H9 (cell line): ENCODE results near the gene RALA. TPM values are rescaled to one million over a fixed set of nuclear protein-coding genes. Genes with fewer than 3 reads are reported as not detected.

Experiments
- DNase-seq: peaks from one replicate; pipeline ENCODE4 v3.0.0-alpha.2; 2017
- H2AFZ ChIP-seq: one replicate; pipeline ENCODE4 v1.6.1; 2013; ENCODE audit warnings: mild to moderate bottlenecking, low read length, control low read depth, moderate library complexity
- H2AK5ac ChIP-seq: 2 replicates; pipeline ENCODE4 v1.6.1; 2013; ENCODE audit warnings: low read length, control low read depth, mixed read lengths; ENCODE audit not compliant: insufficient read length
- H2BK120ac ChIP-seq: one replicate; pipeline ENCODE4 v1.6.1; 2013; ENCODE audit warnings: low read depth, mild to moderate bottlenecking, low read length, control low read depth, inconsistent platforms; ENCODE audit not compliant: poor library complexity, severe bottlenecking
- H2BK12ac ChIP-seq: 2 replicates; pipeline ENCODE4 v1.6.1; 2013; ENCODE audit warnings: low read length, control low read depth, mixed read lengths, low read depth; ENCODE audit not compliant: insufficient read length
- H2BK15ac ChIP-seq: 2 replicates; pipeline ENCODE4 v1.6.1; 2013; ENCODE audit warnings: low read depth, low read length, control low read depth
- H2BK20ac ChIP-seq: one replicate; pipeline ENCODE4 v1.6.1; 2013; ENCODE audit warnings: low read depth, mild to moderate bottlenecking, low read length, control low read depth, inconsistent platforms; ENCODE audit not compliant: poor library complexity, severe bottlenecking
- H2BK5ac ChIP-seq: 2 replicates; pipeline ENCODE4 v1.6.1; 2013; ENCODE audit warnings: low read length, control low read depth, mixed read lengths; ENCODE audit not compliant: insufficient read length
- H3K14ac ChIP-seq: 2 replicates; pipeline ENCODE4 v1.6.1; 2013; ENCODE audit warnings: low read length, control low read depth; ENCODE audit not compliant: insufficient read depth
- H3K18ac ChIP-seq: 2 replicates; pipeline ENCODE4 v1.6.1; 2013; ENCODE audit warnings: low read depth, mild to moderate bottlenecking, mixed read lengths, low read length, control low read depth; ENCODE audit not compliant: insufficient read length
- H3K23ac ChIP-seq: 2 replicates; pipeline ENCODE4 v1.6.1; 2013; ENCODE audit warnings: low read length, control low read depth, mixed read lengths, low read depth; ENCODE audit not compliant: insufficient read length
- H3K23me2 ChIP-seq: 2 replicates; pipeline ENCODE4 v1.6.1; 2013; ENCODE audit warnings: low read depth, mild to moderate bottlenecking, mixed read lengths, low read length, control low read depth; ENCODE audit not compliant: insufficient read length, poor library complexity, severe bottlenecking
- H3K27ac ChIP-seq: 2 replicates; pipeline ENCODE4 v1.5.1; 2013; ENCODE audit warnings: low read length, control low read depth, mixed read lengths, low read depth; ENCODE audit not compliant: insufficient read length
- H3K27me3 ChIP-seq: 2 replicates; pipeline ENCODE4 v1.6.1; 2013; ENCODE audit warnings: low read length, control low read depth, inconsistent platforms; ENCODE audit not compliant: insufficient read depth
- H3K4ac ChIP-seq: 2 replicates; pipeline ENCODE4 v1.6.1; 2013; ENCODE audit warnings: low read depth, mild to moderate bottlenecking, control low read depth, inconsistent platforms, low read length, moderate library complexity
- H3K4me1 ChIP-seq: 2 replicates; pipeline ENCODE4 v1.6.1; 2013; ENCODE audit warnings: low read length, control low read depth, inconsistent platforms; ENCODE audit not compliant: insufficient read depth
- H3K4me2 ChIP-seq: 2 replicates; pipeline ENCODE4 v1.6.1; 2013; ENCODE audit warnings: low read length, control low read depth, mixed read lengths; ENCODE audit not compliant: insufficient read length, insufficient read depth
- H3K56ac ChIP-seq: 2 replicates; pipeline ENCODE4 v1.6.1; 2013; ENCODE audit warnings: low read depth, mild to moderate bottlenecking, mixed read lengths, low read length, control low read depth; ENCODE audit not compliant: insufficient read length
- H3K79me1 ChIP-seq: 2 replicates; pipeline ENCODE4 v1.6.1; 2013; ENCODE audit warnings: low read depth, mild to moderate bottlenecking, moderate library complexity, low read length, control low read depth, inconsistent platforms; ENCODE audit not compliant: insufficient read depth, poor library complexity, severe bottlenecking
- H3K79me2 ChIP-seq: 2 replicates; pipeline ENCODE4 v1.6.1; 2013; ENCODE audit warnings: low read length, control low read depth, inconsistent platforms; ENCODE audit not compliant: insufficient read depth
- H3K9ac ChIP-seq: 2 replicates; pipeline ENCODE4 v1.6.1; 2013; ENCODE audit warnings: low read length, control low read depth, mixed read lengths; ENCODE audit not compliant: insufficient read length; ENCODE audit errors: extremely low read depth
- H3K9me3 ChIP-seq: one replicate; pipeline ENCODE4 v1.6.1; 2013; ENCODE audit warnings: low read depth, low read length, inconsistent platforms; ENCODE audit not compliant: control insufficient read depth
- H3T11ph ChIP-seq: one replicate; pipeline ENCODE4 v1.6.1; 2013; ENCODE audit warnings: mild to moderate bottlenecking, low read length, control low read depth, inconsistent platforms
- H4K20me1 ChIP-seq: one replicate; pipeline ENCODE4 v1.6.1; 2013; ENCODE audit not compliant: control insufficient read depth, insufficient read length, insufficient read depth
- H4K5ac ChIP-seq: 2 replicates; pipeline ENCODE4 v1.6.1; 2013; ENCODE audit warnings: low read depth, mild to moderate bottlenecking, mixed read lengths, low read length, control low read depth; ENCODE audit not compliant: insufficient read length
- H4K8ac ChIP-seq: replicated peaks from 2 replicates; pipeline ENCODE4 v1.6.1; 2013; ENCODE audit warnings: low read length, control low read depth, mixed read lengths, low read depth; ENCODE audit not compliant: insufficient read length
- H4K91ac ChIP-seq: 2 replicates; pipeline ENCODE4 v1.6.1; 2013; ENCODE audit warnings: low read depth, mild to moderate bottlenecking, moderate library complexity, mixed read lengths, low read length, control low read depth; ENCODE audit not compliant: insufficient read length
- H3K27ac Mint-ChIP-seq, 3 experiments: 2 replicates in 2 of 3; 3 replicates in 1 of 3; pipeline ENCODE4 v1.8.0; 2020 to 2021; ENCODE audit warnings: mixed read lengths in 3 of 3, mild to moderate bottlenecking in 1 of 3, moderate library complexity in 1 of 3
- H3K27me3 Mint-ChIP-seq: 2 replicates; pipeline ENCODE4 v1.8.0; 2021; ENCODE audit warnings: low read depth, mild to moderate bottlenecking, moderate library complexity, mixed read lengths
- H3K36me3 Mint-ChIP-seq, 3 experiments: 2 replicates in 2 of 3; 3 replicates in 1 of 3; pipeline ENCODE4 v1.8.0; 2020 to 2021; ENCODE audit warnings: low read depth in 3 of 3, mixed read lengths in 3 of 3; ENCODE audit not compliant: insufficient read depth in 1 of 3
- H3K4me1 Mint-ChIP-seq, 2 experiments: 2 replicates each; pipeline ENCODE4 v1.8.0; 2020; ENCODE audit warnings: mixed read lengths in 2 of 2
- H3K4me3 Mint-ChIP-seq, 2 experiments: 2 replicates in 1 of 2; 3 replicates in 1 of 2; pipeline ENCODE4 v1.8.0; 2020 to 2021; ENCODE audit warnings: mild to moderate bottlenecking in 2 of 2, mixed read lengths in 2 of 2, moderate library complexity in 1 of 2
- H3K9me3 Mint-ChIP-seq, 2 experiments: 2 replicates in 1 of 2; 3 replicates in 1 of 2; pipeline ENCODE4 v1.8.0; 2020; ENCODE audit warnings: mild to moderate bottlenecking in 2 of 2, mixed read lengths in 2 of 2, moderate library complexity in 1 of 2
- CTCF ChIP-seq: fragments of 200-600 bp; sonication (generic); conservative IDR thresholded peaks from 3 replicates; pipeline ENCODE4 v1.8.0; 2021; ENCODE audit warnings: antibody characterized with exemption, mild to moderate bottlenecking
- WGBS: extraction: QIAGEN DNeasy Blood & Tissue Kit; methylation state at CpG from one replicate; pipeline ENCODE4 v1.1.7; 2013; ENCODE audit warnings: missing lambda C conversion rate, low lambda C conversion rate, mixed read lengths; ENCODE audit not compliant: insufficient read length; ENCODE audit errors: extremely low coverage; 5-methylcytosine and 5-hydroxymethylcytosine counted together
- total RNA-seq: library from RNA; stranded (reverse); gene quantifications from 2 replicates; pipeline ENCODE4 v1.2.1, GENCODE V29; 2021

The RALA gene
- total RNA-seq, 1 experiment from 2014 or later = 57.5 TPM

DNA sequence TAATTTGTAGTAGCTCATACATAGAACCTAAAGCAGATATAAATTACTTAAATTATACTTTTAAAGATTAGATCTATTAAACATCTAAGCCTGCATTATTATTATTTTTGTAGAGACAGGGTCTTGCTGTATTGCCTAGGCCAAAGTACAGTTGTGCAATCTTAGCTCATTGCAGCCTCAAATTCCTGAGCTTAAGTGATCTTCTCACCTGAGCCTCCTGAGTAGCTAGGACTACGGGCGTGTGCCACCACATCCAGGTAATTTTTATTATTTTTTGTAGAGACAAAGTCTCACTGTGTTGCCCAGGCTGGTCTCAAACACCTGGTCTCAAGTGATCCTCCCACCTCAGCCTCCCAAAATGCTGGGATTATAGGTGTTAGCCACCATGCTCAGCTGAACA, 46.7 kb downstream of the RALA start:
- Histone ChIP-seq H3K27me3 (no peaks in the 10 kb centered on the region), H3K27ac (no peak overlapping the region), H4K20me1 (no peaks in the 10 kb centered on the region), H3K18ac (no peak overlapping the region), H3K79me2 (peaks cover 2% of the 10 kb centered on the region; the same call in 1 of the 2 replicates), H2BK12ac (no peak overlapping the region), H2BK120ac (no peak overlapping the region), H3K23ac (no peak overlapping the region), H3K56ac (no peak overlapping the region), H3K9me3 (no peaks in the 10 kb centered on the region), H3K4me1 (no peaks in the 10 kb centered on the region), H2BK15ac (no peak overlapping the region), H3K23me2 (no peaks in the 10 kb centered on the region), H4K5ac (no peak overlapping the region), H4K8ac (no peak overlapping the region), H4K91ac (no peak overlapping the region), H2AFZ (no peak overlapping the region), H3K4ac (no peak overlapping the region), H2AK5ac (no peak overlapping the region), H3K14ac (no peak overlapping the region), H2BK5ac (no peak overlapping the region), H2BK20ac (no peak overlapping the region), H3K79me1 (peaks cover 5% of the 10 kb centered on the region), H3T11ph (no peak overlapping the region), H3K4me2 (no peak overlapping the region), H3K9ac (no peak overlapping the region)
- peaks cover under 1 to 2% (median under 1%) of the 10 kb centered on the region in 3 experiments; a peak in 1 of 7 replicates for H3K36me3 Mint-ChIP-seq
- WGBS = no CpG with 5 or more reads among the region's 2 CpGs
- no peaks in the 10 kb centered on the region for H3K27me3 Mint-ChIP-seq
- no peak for DNase-seq
- H3K9me3 Mint-ChIP-seq = peaks cover 0 to under 1% of the 10 kb centered on the region in 2 experiments; a peak in 1 of 5 replicates
- no peak overlapping the region for H3K4me3 Mint-ChIP-seq
- H3K27ac Mint-ChIP-seq = 0 out of 7 replicates have a peak overlapping the region, but pooled peaks of 1 of the 3 experiments have one; percentile 17
- peaks cover 27 to 28% of the 10 kb centered on the region in 2 experiments for H3K4me1 Mint-ChIP-seq
- no peak for TF ChIP-seq CTCF
